BJ (cell line): Measurements from ENCODE around the gene IFT22. TPM values are rescaled to one million over a fixed set of nuclear protein-coding genes. Genes with fewer than 3 reads are reported as not detected.
"Not testable (repeated sequence)": the region's sequence is repeated elsewhere in the genome, so short reads cannot be mapped to it uniquely, and the experiment has no call there.

Experiments used
- CTCF ChIA-PET: fragments of 350-600 bp; formaldehyde crosslinking; extraction: SDS; loops from one replicate; lab custom pipeline; 2021; ENCODE audit warnings: antibody characterized with exemption, inconsistent platforms; lab: Yijun Ruan, JAX
- POLR2A ChIA-PET: fragments of 300-600 bp; sonication (Branson Sonifier 250); formaldehyde crosslinking; extraction: SDS; loops from one replicate; lab custom pipeline; 2021; ENCODE audit warnings: antibody characterized with exemption; lab: Charles Lee
- DNase-seq: peaks from one replicate; pipeline ENCODE4 v3.0.0-alpha.2; 2011; ENCODE audit warnings: low read depth
- H3K27me3 ChIP-seq: 2 replicates; pipeline ENCODE4 v1.6.0; 2011; ENCODE audit warnings: low read length; ENCODE audit not compliant: control insufficient read depth, insufficient read depth
- H3K36me3 ChIP-seq: 2 replicates; pipeline ENCODE4 v1.5.1; 2011; ENCODE audit warnings: low read length; ENCODE audit not compliant: control insufficient read depth, insufficient read depth
- H3K4me3 ChIP-seq: 2 replicates; pipeline ENCODE4 v1.5.1; 2011; ENCODE audit warnings: low read depth, mild to moderate bottlenecking, control low read depth, low read length
- CTCF ChIP-seq: IDR thresholded peaks from 2 replicates; pipeline ENCODE4 v1.5.1; 2011; ENCODE audit warnings: low read depth, mild to moderate bottlenecking, control low read depth, inconsistent platforms, low read length, moderate library complexity; ENCODE audit not compliant: insufficient read depth
- polyA plus RNA-seq: library from polyadenylated mRNA; depleted of rRNA; stranded (reverse); fragments of >200 nt; gene quantifications from 2 replicates; pipeline ENCODE4 v1.2.3, GENCODE V29; 2011

IFT22 gene
- polyA plus RNA-seq, 1 experiment, result 59.0 TPM

- Histone ChIP-seq H3K4me3 (no peak overlapping the region), H3K27me3 (peaks cover 9% of the 10 kb centered on the region; the same call in 1 of the 2 replicates), H3K36me3 (no peaks in the 10 kb centered on the region)
- DNase-seq, result no peak
- ChIA-PET POLR2A (no interaction called here), CTCF (no interaction called here)
- TF ChIP-seq CTCF, result no peak
These were observed 34.6 kb downstream of the IFT22 start for GRCh38 chr7:101287032-101287431.

- H3K4me3 ChIP-seq, H3K36me3 ChIP-seq, POLR2A ChIA-PET, H3K27me3 ChIP-seq, DNase-seq: not testable (repeated sequence)
- CTCF ChIA-PET, result interaction anchor here (10.8 kb wide), 1 partner anchor 141 kb away, joined by 97 read pairs; no protein-coding TSS in a partner anchor
These were observed 35.7 kb downstream of the IFT22 start for GRCh38 chr7:101285880-101286279.

DNA sequence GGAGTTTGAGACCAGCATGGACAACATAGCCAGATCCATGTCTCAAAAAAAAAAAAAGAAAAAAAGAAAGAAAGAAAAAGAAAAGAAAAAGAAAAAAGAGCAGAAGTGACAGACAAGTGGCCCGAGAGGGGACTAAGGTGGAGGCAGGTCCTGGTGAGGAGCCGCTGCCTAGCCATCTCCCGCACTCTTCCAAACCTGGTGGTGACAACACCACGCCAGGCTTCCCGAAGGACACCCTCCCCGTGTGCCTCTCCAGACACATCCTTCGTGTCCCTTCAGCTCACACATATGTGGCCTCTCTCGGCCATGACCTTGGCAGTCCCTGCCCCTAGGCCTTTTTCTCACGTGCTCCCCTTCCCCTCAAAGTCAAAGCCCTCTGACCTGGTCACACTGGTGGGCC is 36.4 kb downstream of the IFT22 start:
- no peaks in the 10 kb centered on the region for H3K36me3 ChIP-seq
- H3K4me3 ChIP-seq, result no peak overlapping the region
- CTCF ChIA-PET, result interaction anchor here (10.8 kb wide), 1 partner anchor 141 kb away, joined by 97 read pairs; no protein-coding TSS in a partner anchor
- no peak for DNase-seq
- POLR2A ChIA-PET, result no interaction called here
- TF ChIP-seq CTCF, result no peak
- H3K27me3 ChIP-seq, result peaks cover 6% of the 10 kb centered on the region

DNA sequence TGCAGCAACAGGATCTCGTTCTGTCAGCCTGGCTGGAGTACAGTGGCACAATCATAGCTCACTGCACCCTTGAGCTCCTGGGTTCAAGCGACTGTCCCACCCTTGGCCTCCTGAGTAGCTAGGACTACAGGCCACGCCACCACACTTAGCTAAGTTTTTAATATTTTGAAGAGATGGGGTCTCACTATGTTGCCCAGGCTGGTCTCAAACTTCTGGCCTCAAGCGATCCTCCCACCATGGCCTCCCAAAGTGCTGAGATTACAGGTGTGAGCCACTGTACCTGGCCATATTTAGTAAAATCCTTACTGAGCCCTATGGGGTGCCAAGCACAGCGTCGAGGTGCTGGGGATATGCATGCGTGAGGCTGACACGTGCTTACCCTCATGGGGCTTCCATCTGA is 40.7 kb downstream of the IFT22 start:
- H3K4me3 ChIP-seq, POLR2A ChIA-PET, H3K36me3 ChIP-seq, H3K27me3 ChIP-seq, DNase-seq: not testable (repeated sequence)
- CTCF ChIA-PET, result interaction anchor here (0.9 to 10.8 kb wide), 4 partner anchors 37 to 136 kb away, joined by 3 to 97 read pairs (median 8); no protein-coding TSS in a partner anchor

- H3K36me3 ChIP-seq, result no peaks in the 10 kb centered on the region
- CTCF ChIA-PET, result interaction anchor here (0.6 to 10.8 kb wide), 5 partner anchors 13 to 134 kb away, joined by 3 to 97 read pairs (median 3); no protein-coding TSS in a partner anchor
- H3K4me3 ChIP-seq, result no peak overlapping the region
- TF ChIP-seq CTCF, result no peak
- peaks cover 6% of the 10 kb centered on the region for H3K27me3 ChIP-seq
- POLR2A ChIA-PET, result no interaction called here
- DNase-seq, result no peak
These were observed 42.9 kb downstream of the IFT22 start for GRCh38 chr7:101278461-101279292.

GRCh38 chr7:101277155-101277554 is 44.5 kb downstream of the IFT22 start:
- DNase-seq, result no peak
- no peak for TF ChIP-seq CTCF
- H3K27me3 ChIP-seq, result peaks cover 9% of the 10 kb centered on the region
- no peak overlapping the region for H3K4me3 ChIP-seq
- ChIA-PET CTCF (interaction anchor here (10.8 kb wide), 1 partner anchor 133 kb away, joined by 97 read pairs; no protein-coding TSS in a partner anchor), POLR2A (no interaction called here)
- no peaks in the 10 kb centered on the region for H3K36me3 ChIP-seq
